MM.1S (cell line): ENCODE results near the gene RBMS3.

ENCODE experiments used
- CTCF ChIP-seq: fragments of 300-600 bp; sonication (generic); IDR thresholded peaks from 2 replicates; pipeline ENCODE4 v1.5.1; 2016; ENCODE audit warnings: antibody characterized with exemption, low read length, mixed read lengths
- EZH2 ChIP-seq: fragments of 300-600 bp; sonication (generic); optimal IDR thresholded peaks from 2 replicates; pipeline ENCODE3; 2017; ENCODE audit warnings: low read depth, mild to moderate bottlenecking, antibody characterized with exemption, low read length, mixed read lengths

GRCh38 chr3:29764041-29764440 is 483.2 kb downstream of the RBMS3 start:
- no peak for TF ChIP-seq EZH2
- TF ChIP-seq CTCF, result no peak
